H4 (cell line): ENCODE data around the gene GJB4. TPM values are rescaled to one million over a fixed set of nuclear protein-coding genes. Genes with fewer than 3 reads are reported as not detected.
"Not testable (repeated sequence)": the region's sequence is repeated elsewhere in the genome, so short reads cannot be mapped to it uniquely, and the experiment has no call there.

Experiments used
- DNase-seq: peaks from one replicate; pipeline ENCODE4 v3.0.0-alpha.2; 2015; ENCODE audit warnings: low spot score
- total RNA-seq: library from RNA; depleted of rRNA; stranded (reverse); fragments of >200 nt; shearing (Covaris generic); gene quantifications from 2 replicates; pipeline ENCODE4 v1.2.3, GENCODE V29; 2014; rRNA removed

GJB4 gene
- total RNA-seq, 1 experiment from 2014 or later: not detected

- no peak for DNase-seq
Measured at GRCh38 chr1:34795916-34796315, 36.4 kb downstream of the GJB4 start.

- no peak for DNase-seq
Measured at GRCh38 chr1:34796990-34797389, 37.5 kb downstream of the GJB4 start.

- DNase-seq: no peak
Measured at GRCh38 chr1:34800214-34800613, 40.7 kb downstream of the GJB4 start.

- no peak for DNase-seq
Measured at GRCh38 chr1:34803770-34804169, 44.2 kb downstream of the GJB4 start.

- no peak for DNase-seq
Measured at GRCh38 chr1:34806396-34806795, 46.9 kb downstream of the GJB4 start.

- DNase-seq: no peak
Measured at GRCh38 chr1:34808051-34808810, 48.7 kb downstream of the GJB4 start.

GRCh38 chr1:34810781-34811180 lies 51.2 kb downstream of the GJB4 start:
- not testable (repeated sequence) for DNase-seq

Other genes starting within 250 kb of the GJB4 start
- not detected in 2 replicates for gene GJB5, start 4.7 kb upstream of the GJB4 start, total RNA-seq
- not detected in 2 replicates for gene GJB3, start 21.5 kb downstream of the GJB4 start, total RNA-seq
- not detected in 2 replicates for gene GJA4, start 33.3 kb downstream of the GJB4 start, total RNA-seq
- 29.8 and 34.9 TPM in 2 replicates for gene SMIM12, start 100.0 kb downstream of the GJB4 start, total RNA-seq
- 0.04 TPM in 1 of 2 replicates, not detected in the other for gene DLGAP3, start 169.9 kb downstream of the GJB4 start, total RNA-seq
- gene TMEM35B, start 225.6 kb downstream of the GJB4 start, total RNA-seq: 26.0 and 28.7 TPM in 2 replicates